MM.1S (cell line): Measurements from ENCODE around the gene ELOVL6.

Source experiments
- DNase-seq: peaks from one replicate; pipeline ENCODE4 v3.0.0-alpha.2; 2015
- H2AFZ ChIP-seq: fragments of 300-600 bp; sonication (generic); 2 replicates; pipeline ENCODE4 v1.6.0; 2016; ENCODE audit warnings: antibody characterized with exemption, low read length
- H3F3A ChIP-seq: fragments of 300-600 bp; sonication (generic); 2 replicates; pipeline ENCODE4 v1.6.1; 2016; ENCODE audit warnings: mild to moderate bottlenecking, antibody characterized with exemption, low read length, moderate library complexity, mixed read lengths; ENCODE audit not compliant: insufficient read depth
- H3K27ac ChIP-seq: fragments of 300-600 bp; sonication (generic); 2 replicates; pipeline ENCODE4 v1.5.1; 2016; ENCODE audit warnings: mild to moderate bottlenecking, low read length
- H3K27me3 ChIP-seq: fragments of 300-600 bp; sonication (generic); replicated peaks from 2 replicates; pipeline ENCODE4 v1.6.0; 2016; ENCODE audit warnings: low read length; ENCODE audit not compliant: insufficient read depth
- H3K36me3 ChIP-seq: fragments of 300-600 bp; sonication (generic); replicated peaks from 2 replicates; pipeline ENCODE4 v1.6.1; 2016; ENCODE audit warnings: mild to moderate bottlenecking, low read length, mixed read lengths; ENCODE audit not compliant: insufficient read depth
- H3K4me1 ChIP-seq: fragments of 300-600 bp; sonication (generic); 2 replicates; pipeline ENCODE4 v1.6.1; 2016; ENCODE audit warnings: low read length, mixed read lengths
- H3K4me2 ChIP-seq: fragments of 300-600 bp; sonication (generic); 2 replicates; pipeline ENCODE4 v1.6.0; 2016; ENCODE audit warnings: low read depth, low read length
- H3K4me3 ChIP-seq: fragments of 300-600 bp; sonication (generic); 2 replicates; pipeline ENCODE4 v1.5.1; 2016; ENCODE audit warnings: low read length, mixed read lengths
- H3K79me2 ChIP-seq: fragments of 300-600 bp; sonication (generic); 2 replicates; pipeline ENCODE4 v1.6.1; 2016; ENCODE audit warnings: mixed run types, low read length, mixed read lengths
- H3K9ac ChIP-seq: fragments of 300-600 bp; sonication (generic); 2 replicates; pipeline ENCODE4 v1.6.1; 2016; ENCODE audit warnings: low read length, mixed read lengths
- H3K9me2 ChIP-seq: fragments of 300-600 bp; sonication (generic); replicated peaks from 2 replicates; pipeline ENCODE4 v1.6.1; 2016; ENCODE audit warnings: mild to moderate bottlenecking, low read length, mixed read lengths; ENCODE audit not compliant: insufficient read depth
- H3K9me3 ChIP-seq: fragments of 300-600 bp; sonication (generic); replicated peaks from 2 replicates; pipeline ENCODE4 v1.6.1; 2016; ENCODE audit warnings: mild to moderate bottlenecking, low read length, mixed read lengths; ENCODE audit not compliant: insufficient read depth
- H4K20me1 ChIP-seq: fragments of 300-600 bp; sonication (generic); 2 replicates; pipeline ENCODE4 v1.6.1; 2016; ENCODE audit warnings: mild to moderate bottlenecking, low read length, moderate library complexity, mixed read lengths; ENCODE audit not compliant: insufficient read depth
- CTCF ChIP-seq: fragments of 300-600 bp; sonication (generic); IDR thresholded peaks from 2 replicates; pipeline ENCODE4 v1.5.1; 2016; ENCODE audit warnings: antibody characterized with exemption, low read length, mixed read lengths
- EZH2 ChIP-seq: fragments of 300-600 bp; sonication (generic); optimal IDR thresholded peaks from 2 replicates; pipeline ENCODE3; 2017; ENCODE audit warnings: low read depth, mild to moderate bottlenecking, antibody characterized with exemption, low read length, mixed read lengths
- EZH2phosphoT487 ChIP-seq: fragments of 300-600 bp; sonication (generic); IDR thresholded peaks from 2 replicates; pipeline ENCODE4 v1.6.1; 2018; ENCODE audit warnings: antibody characterized with exemption, low read length

ELOVL6 gene

GRCh38 chr4:110073053-110073845, 125.2 kb downstream of the ELOVL6 start:
- H3K27ac ChIP-seq: no peak overlapping the region
- H3K4me1 ChIP-seq: peaks cover 11% of the 10 kb centered on the region; the same call in 1 of the 2 replicates
- H3F3A ChIP-seq: no peaks in the 10 kb centered on the region
- no peaks in the 10 kb centered on the region for H3K9me2 ChIP-seq
- no peak for DNase-seq
- no peaks in the 10 kb centered on the region for H3K27me3 ChIP-seq
- H3K79me2 ChIP-seq: no peaks in the 10 kb centered on the region
- no peak overlapping the region for H3K9ac ChIP-seq
- TF ChIP-seq EZH2 (no peak), CTCF (no peak), EZH2phosphoT487 (no peak)
- no peak overlapping the region for H2AFZ ChIP-seq
- no peak overlapping the region for H3K4me3 ChIP-seq
- H3K36me3 ChIP-seq: no peaks in the 10 kb centered on the region
- no peak overlapping the region for H3K4me2 ChIP-seq
- no peaks in the 10 kb centered on the region for H4K20me1 ChIP-seq
- H3K9me3 ChIP-seq: no peaks in the 10 kb centered on the region

- H3K4me2 ChIP-seq: no peak overlapping the region
- H3K4me3 ChIP-seq: no peak overlapping the region
- H3K9me3 ChIP-seq: no peaks in the 10 kb centered on the region
- H3K27me3 ChIP-seq: no peaks in the 10 kb centered on the region
- H4K20me1 ChIP-seq: no peaks in the 10 kb centered on the region
- no peak overlapping the region for H3K9ac ChIP-seq
- DNase-seq: no peak
- H3K36me3 ChIP-seq: no peaks in the 10 kb centered on the region
- peaks cover 11% of the 10 kb centered on the region; the same call in 1 of the 2 replicates for H3K4me1 ChIP-seq
- no peak overlapping the region for H2AFZ ChIP-seq
- H3F3A ChIP-seq: no peaks in the 10 kb centered on the region
- H3K79me2 ChIP-seq: no peaks in the 10 kb centered on the region
- H3K9me2 ChIP-seq: no peaks in the 10 kb centered on the region
- TF ChIP-seq EZH2phosphoT487: no peak
- no peak for TF ChIP-seq EZH2
- no peak for TF ChIP-seq CTCF
- H3K27ac ChIP-seq: no peak overlapping the region
These were observed 126.9 kb downstream of the ELOVL6 start for GRCh38 chr4:110071466-110071865.

GRCh38 chr4:110068248-110068647, 130.2 kb downstream of the ELOVL6 start:
- no peaks in the 10 kb centered on the region for H3K9me2 ChIP-seq
- H2AFZ ChIP-seq: no peak overlapping the region
- H3K4me1 ChIP-seq: no peaks in the 10 kb centered on the region
- H3K27ac ChIP-seq: no peak overlapping the region
- DNase-seq: no peak
- no peak overlapping the region for H3K4me2 ChIP-seq
- H3K27me3 ChIP-seq: no peaks in the 10 kb centered on the region
- no peak for TF ChIP-seq CTCF
- no peaks in the 10 kb centered on the region for H3K36me3 ChIP-seq
- H3K9me3 ChIP-seq: no peaks in the 10 kb centered on the region
- no peaks in the 10 kb centered on the region for H4K20me1 ChIP-seq
- no peaks in the 10 kb centered on the region for H3K79me2 ChIP-seq
- no peak overlapping the region for H3K9ac ChIP-seq
- H3F3A ChIP-seq: no peaks in the 10 kb centered on the region
- no peak overlapping the region for H3K4me3 ChIP-seq
